Mesenchymal stem cell (in vitro differentiated cells and primary cell): Measurements from ENCODE around the gene PPP1R13L.
A peak's percentile ranks its signal among the peaks of the same experiment; 100 is the strongest.

Experiments
- DNase-seq: peaks from one replicate; pipeline ENCODE4 v3.0.0-alpha.2; 2013
- H2AFZ ChIP-seq: one replicate; pipeline ENCODE4 v1.6.1; 2013; ENCODE audit warnings: low read depth, mild to moderate bottlenecking, control low read depth, inconsistent platforms, low read length, moderate library complexity
- H2AK5ac ChIP-seq: 2 replicates; pipeline ENCODE4 v1.6.1; 2013; ENCODE audit warnings: low read length, moderate library complexity, mild to moderate bottlenecking, inconsistent platforms; ENCODE audit not compliant: severe bottlenecking
- H2BK120ac ChIP-seq: one replicate; pipeline ENCODE4 v1.6.1; 2013; ENCODE audit warnings: low read depth, mild to moderate bottlenecking, inconsistent platforms, low read length, moderate library complexity
- H2BK12ac ChIP-seq, 2 experiments: one replicate each; pipeline ENCODE4 v1.6.1; 2013; ENCODE audit warnings: inconsistent platforms in 2 of 2, low read length in 2 of 2, mild to moderate bottlenecking in 2 of 2, moderate library complexity in 2 of 2, control low read depth in 1 of 2
- H2BK15ac ChIP-seq: one replicate; pipeline ENCODE4 v1.6.1; 2013; ENCODE audit warnings: mild to moderate bottlenecking, low read depth, inconsistent platforms; ENCODE audit not compliant: poor library complexity, severe bottlenecking
- H2BK5ac ChIP-seq: 2 replicates; pipeline ENCODE4 v1.6.1; 2013; ENCODE audit warnings: low read depth, mild to moderate bottlenecking, low read length, control low read depth, inconsistent platforms; ENCODE audit not compliant: poor library complexity, severe bottlenecking
- H3K14ac ChIP-seq, 2 experiments: one replicate each; pipeline ENCODE4 v1.6.1; 2013; ENCODE audit warnings: inconsistent platforms in 2 of 2, low read length in 2 of 2, control low read depth in 1 of 2, mild to moderate bottlenecking in 1 of 2, moderate library complexity in 1 of 2
- H3K18ac ChIP-seq, 2 experiments: one replicate each; pipeline ENCODE4 v1.6.1; 2013; ENCODE audit warnings: inconsistent platforms in 2 of 2, low read length in 2 of 2, control low read depth in 1 of 2, low read depth in 1 of 2, mild to moderate bottlenecking in 1 of 2
- H3K23ac ChIP-seq, 2 experiments: one replicate each; pipeline ENCODE4 v1.6.1; 2013; ENCODE audit warnings: inconsistent platforms in 2 of 2, low read length in 2 of 2, mild to moderate bottlenecking in 2 of 2, moderate library complexity in 2 of 2, control low read depth in 1 of 2
- H3K27ac ChIP-seq: 2 replicates; pipeline ENCODE4 v1.5.1; 2013; ENCODE audit warnings: mild to moderate bottlenecking, moderate library complexity, low read length, control low read depth, inconsistent platforms; ENCODE audit not compliant: poor library complexity, severe bottlenecking
- H3K27me3 ChIP-seq, 2 experiments: 2 replicates each; pipeline versions ENCODE4 v1.6.1 to v1.7.0; 2013; ENCODE audit warnings: low read length in 2 of 2, mild to moderate bottlenecking in 2 of 2, moderate library complexity in 2 of 2, control low read depth in 1 of 2, inconsistent platforms in 1 of 2; ENCODE audit not compliant: control insufficient read depth in 1 of 2, insufficient read depth in 1 of 2
- H3K36me3 ChIP-seq, 2 experiments: 2 replicates each; pipeline versions ENCODE4 v1.6.1 to v1.7.0; 2013; ENCODE audit warnings: low read length in 2 of 2, control low read depth in 1 of 2, inconsistent platforms in 1 of 2, low read depth in 1 of 2, mild to moderate bottlenecking in 1 of 2; ENCODE audit not compliant: insufficient read depth in 2 of 2, control insufficient read depth in 1 of 2
- H3K4ac ChIP-seq, 2 experiments: one replicate each; pipeline ENCODE4 v1.6.1; 2013; ENCODE audit warnings: inconsistent platforms in 2 of 2, low read length in 2 of 2, mild to moderate bottlenecking in 2 of 2, moderate library complexity in 2 of 2, control low read depth in 1 of 2, low read depth in 1 of 2
- H3K4me1 ChIP-seq: 2 replicates; pipeline ENCODE4 v1.6.1; 2013; ENCODE audit warnings: low read depth, low read length, control low read depth; ENCODE audit not compliant: control insufficient read depth, insufficient read depth
- H3K4me2 ChIP-seq: 2 replicates; pipeline ENCODE4 v1.6.1; 2013; ENCODE audit warnings: low read length, mild to moderate bottlenecking, inconsistent platforms; ENCODE audit not compliant: poor library complexity, severe bottlenecking
- H3K4me3 ChIP-seq, 2 experiments: 2 replicates each; pipeline versions ENCODE4 v1.5.1 to v1.7.0; 2013; ENCODE audit warnings: low read length in 2 of 2, mild to moderate bottlenecking in 2 of 2, control low read depth in 1 of 2, low read depth in 1 of 2; ENCODE audit not compliant: insufficient read depth in 1 of 2
- H3K79me1 ChIP-seq: replicated peaks from 2 replicates; pipeline ENCODE4 v1.6.1; 2013; ENCODE audit warnings: mild to moderate bottlenecking, control low read depth, low read length, inconsistent platforms; ENCODE audit not compliant: poor library complexity, severe bottlenecking
- H3K9ac ChIP-seq: 2 replicates; pipeline ENCODE4 v1.7.0; 2013; ENCODE audit warnings: mild to moderate bottlenecking, low read length, moderate library complexity
- H3K9me3 ChIP-seq: 2 replicates; pipeline ENCODE4 v1.7.0; 2013; ENCODE audit warnings: mild to moderate bottlenecking, low read length; ENCODE audit not compliant: control insufficient read depth
- H4K8ac ChIP-seq: one replicate; pipeline ENCODE4 v1.6.1; 2013; ENCODE audit warnings: inconsistent platforms, mild to moderate bottlenecking, low read length, moderate library complexity
- H4K91ac ChIP-seq: one replicate; pipeline ENCODE4 v1.6.1; 2013; ENCODE audit warnings: mild to moderate bottlenecking, low read length, inconsistent platforms
- WGBS: methylation state at CpG from one replicate; pipeline ENCODE4 v1.1.7; 2013; ENCODE audit warnings: mixed read lengths; 5-methylcytosine and 5-hydroxymethylcytosine counted together

PPP1R13L gene

GRCh38 chr19:45351401-45351952 is 53.4 kb downstream of the PPP1R13L start:
- no peak overlapping the region for H3K9ac ChIP-seq
- H4K91ac ChIP-seq: no peak overlapping the region
- peaks cover 6% of the 10 kb centered on the region for H3K4me1 ChIP-seq
- peaks cover 0 to 4% of the 10 kb centered on the region in 2 experiments for H3K27me3 ChIP-seq
- peaks cover 57 to 73% of the 10 kb centered on the region in 2 experiments for H3K36me3 ChIP-seq
- H2BK15ac ChIP-seq: no peak overlapping the region
- no peak overlapping the region for H2AFZ ChIP-seq
- DNase-seq: no peak
- no peak overlapping the region for H2BK12ac ChIP-seq
- H3K23ac ChIP-seq: no peak overlapping the region
- peaks cover 8% of the 10 kb centered on the region for H3K79me1 ChIP-seq
- no peak overlapping the region for H4K8ac ChIP-seq
- no peak overlapping the region for H2AK5ac ChIP-seq
- WGBS: 92% methylated on average over 9 of the region's 13 CpGs
- H3K4ac ChIP-seq: no peak overlapping the region
- H2BK5ac ChIP-seq: no peak overlapping the region
- no peak overlapping the region for H3K4me2 ChIP-seq
- no peak overlapping the region for H2BK120ac ChIP-seq
- H3K14ac ChIP-seq: no peak overlapping the region
- no peaks in the 10 kb centered on the region for H3K9me3 ChIP-seq
- H3K27ac ChIP-seq: no peak overlapping the region
- H3K4me3 ChIP-seq: no peak overlapping the region
- no peak overlapping the region for H3K18ac ChIP-seq

- no peak overlapping the region for H2BK12ac ChIP-seq
- H2BK120ac ChIP-seq: no peak overlapping the region
- 93% methylated on average over 17 of the region's 17 CpGs for whole genome bisulfite sequencing
- H3K4me1 ChIP-seq: peaks cover 6% of the 10 kb centered on the region
- no peak overlapping the region for H3K23ac ChIP-seq
- H3K4ac ChIP-seq: no peak overlapping the region
- H3K27ac ChIP-seq: no peak overlapping the region
- no peak overlapping the region for H3K14ac ChIP-seq
- H3K79me1 ChIP-seq: peaks cover 3% of the 10 kb centered on the region
- H3K4me3 ChIP-seq: no peak overlapping the region
- no peak for DNase-seq
- no peak overlapping the region for H3K18ac ChIP-seq
- no peak overlapping the region for H4K91ac ChIP-seq
- no peak overlapping the region for H3K4me2 ChIP-seq
- H3K9me3 ChIP-seq: no peaks in the 10 kb centered on the region
- no peak overlapping the region for H2BK15ac ChIP-seq
- H2AFZ ChIP-seq: no peak overlapping the region
- H2AK5ac ChIP-seq: no peak overlapping the region
- peaks cover 48 to 64% of the 10 kb centered on the region in 2 experiments for H3K36me3 ChIP-seq
- H2BK5ac ChIP-seq: no peak overlapping the region
- H4K8ac ChIP-seq: no peak overlapping the region
- peaks cover 0 to 10% of the 10 kb centered on the region in 2 experiments for H3K27me3 ChIP-seq
- H3K9ac ChIP-seq: no peak overlapping the region
These were observed 54.3 kb downstream of the PPP1R13L start for GRCh38 chr19:45350477-45351058.

GRCh38 chr19:45349430-45349941 is 55.4 kb downstream of the PPP1R13L start:
- H2BK120ac ChIP-seq: no peak overlapping the region
- H2AK5ac ChIP-seq: no peak overlapping the region
- H4K91ac ChIP-seq: peak overlapping the region; percentile 34
- DNase-seq: no peak
- H3K18ac ChIP-seq: no peak overlapping the region
- H2BK15ac ChIP-seq: no peak overlapping the region
- no peak overlapping the region for H4K8ac ChIP-seq
- 96% methylated on average over 17 of the region's 17 CpGs for WGBS
- H3K4ac ChIP-seq: no peak overlapping the region
- no peak overlapping the region for H3K23ac ChIP-seq
- H3K27me3 ChIP-seq: peaks cover 9 to 17% of the 10 kb centered on the region in 2 experiments
- no peak overlapping the region for H2BK12ac ChIP-seq
- no peak overlapping the region for H3K9ac ChIP-seq
- H3K9me3 ChIP-seq: no peaks in the 10 kb centered on the region
- no peak overlapping the region for H3K4me3 ChIP-seq
- no peaks in the 10 kb centered on the region for H3K79me1 ChIP-seq
- no peak overlapping the region for H2BK5ac ChIP-seq
- H2AFZ ChIP-seq: no peak overlapping the region
- H3K4me1 ChIP-seq: peaks cover 6% of the 10 kb centered on the region
- peaks cover 39 to 53% of the 10 kb centered on the region in 2 experiments for H3K36me3 ChIP-seq
- H3K14ac ChIP-seq: no peak overlapping the region
- no peak overlapping the region for H3K4me2 ChIP-seq
- H3K27ac ChIP-seq: no peak overlapping the region

- H3K79me1 ChIP-seq: no peaks in the 10 kb centered on the region
- peaks cover 6% of the 10 kb centered on the region for H3K4me1 ChIP-seq
- no peak overlapping the region for H2BK5ac ChIP-seq
- no peak overlapping the region for H2BK12ac ChIP-seq
- no peak overlapping the region for H3K4ac ChIP-seq
- H3K27ac ChIP-seq: no peak overlapping the region
- peak overlapping the region; percentile 34 for H4K91ac ChIP-seq
- H2AFZ ChIP-seq: no peak overlapping the region
- no peak overlapping the region for H3K4me2 ChIP-seq
- no peak overlapping the region for H2BK120ac ChIP-seq
- DNase-seq: no peak
- peaks cover 9 to 17% of the 10 kb centered on the region in 2 experiments for H3K27me3 ChIP-seq
- H3K4me3 ChIP-seq: no peak overlapping the region
- WGBS: 73% methylated on average over 3 of the region's 3 CpGs
- no peak overlapping the region for H3K18ac ChIP-seq
- no peak overlapping the region for H2AK5ac ChIP-seq
- H3K14ac ChIP-seq: no peak overlapping the region
- no peak overlapping the region for H3K23ac ChIP-seq
- no peak overlapping the region for H4K8ac ChIP-seq
- peaks cover 35 to 49% of the 10 kb centered on the region in 2 experiments for H3K36me3 ChIP-seq
- H2BK15ac ChIP-seq: no peak overlapping the region
- H3K9me3 ChIP-seq: no peaks in the 10 kb centered on the region
- H3K9ac ChIP-seq: no peak overlapping the region
These were observed 55.8 kb downstream of the PPP1R13L start for GRCh38 chr19:45349126-45349415.
